ENCODE measurements around the gene CEMIP.

Gene CEMIP

GRCh38 chr15:80778964-80779657, at the start of gene CEMIP:
TSS of gene CEMIP (plus strand) at chr15:80779370. CDS start at chr15:80873880, 94,510 bp downstream.
- no peak for DNase-seq (ENCODE audit: low read depth, low spot score)

GRCh38 chr15:80730387-80730786, 48.8 kb upstream of the CEMIP start:
- DNase-seq (ENCODE audit: low read depth, low spot score), result no peak

GRCh38 chr15:80730926-80731325, 48.2 kb upstream of the CEMIP start:
- DNase-seq (ENCODE audit: low read depth, low spot score), result no peak

- no peak for DNase-seq (ENCODE audit: low read depth, low spot score)
These were observed 47.0 kb upstream of the CEMIP start for GRCh38 chr15:80732167-80732566.

- DNase-seq (ENCODE audit: low read depth, low spot score), result no peak
These were observed 46.4 kb upstream of the CEMIP start for GRCh38 chr15:80732818-80733217.

- DNase-seq (ENCODE audit: low read depth, low spot score), result no peak
These were observed 45.7 kb upstream of the CEMIP start for GRCh38 chr15:80733460-80733859.

GRCh38 chr15:80735344-80735743, 43.8 kb upstream of the CEMIP start:
- no peak for DNase-seq (ENCODE audit: low read depth, low spot score)

GRCh38 chr15:80736560-80736959, 42.6 kb upstream of the CEMIP start:
- no peak for DNase-seq (ENCODE audit: low read depth, low spot score)

GRCh38 chr15:80739919-80740318, 39.3 kb upstream of the CEMIP start:
- no peak for DNase-seq (ENCODE audit: low read depth, low spot score)

- no peak for DNase-seq (ENCODE audit: low read depth, low spot score)
These were observed 37.1 kb upstream of the CEMIP start for GRCh38 chr15:80742081-80742480.

- no peak for DNase-seq (ENCODE audit: low read depth, low spot score)
These were observed 35.9 kb upstream of the CEMIP start for GRCh38 chr15:80743189-80743833.

GRCh38 chr15:80744415-80744814, 34.8 kb upstream of the CEMIP start:
- DNase-seq (ENCODE audit: low read depth, low spot score), result no peak

GRCh38 chr15:80744826-80745225, 34.3 kb upstream of the CEMIP start:
- DNase-seq (ENCODE audit: low read depth, low spot score), result no peak

GRCh38 chr15:80745888-80746287, 33.3 kb upstream of the CEMIP start:
- DNase-seq (ENCODE audit: low read depth, low spot score), result no peak

- DNase-seq (ENCODE audit: low read depth, low spot score), result no peak
These were observed 31.7 kb upstream of the CEMIP start for GRCh38 chr15:80747317-80748053.

GRCh38 chr15:80749589-80749988, 29.6 kb upstream of the CEMIP start:
- no peak for DNase-seq (ENCODE audit: low read depth, low spot score)

GRCh38 chr15:80750575-80750974, 28.6 kb upstream of the CEMIP start:
- DNase-seq (ENCODE audit: low read depth, low spot score), result no peak

GRCh38 chr15:80752204-80752603, 27.0 kb upstream of the CEMIP start:
- no peak for DNase-seq (ENCODE audit: low read depth, low spot score)

GRCh38 chr15:80753161-80753560, 26.0 kb upstream of the CEMIP start:
- no peak for DNase-seq (ENCODE audit: low read depth, low spot score)

GRCh38 chr15:80754014-80754413, 25.2 kb upstream of the CEMIP start:
- no peak for DNase-seq (ENCODE audit: low read depth, low spot score)

- no peak for DNase-seq (ENCODE audit: low read depth, low spot score)
These were observed 23.3 kb upstream of the CEMIP start for GRCh38 chr15:80755885-80756284.

- DNase-seq (ENCODE audit: low read depth, low spot score), result no peak
These were observed 20.9 kb upstream of the CEMIP start for GRCh38 chr15:80758130-80758745.
